Effector memory CD8-positive, alpha-beta T cell (primary cell): ENCODE results near the gene EIF3K.
"Not testable (repeated sequence)": the region's sequence is repeated elsewhere in the genome, so short reads cannot be mapped to it uniquely, and the experiment has no call there.

Experiments
- ATAC-seq: fragments of 150-1000 bp; cut with Tn5 transposase; replicated peaks from 2 replicates; pipeline ENCODE4 v1.10.0; 2021; ENCODE audit warnings: mild to moderate bottlenecking, moderate library complexity
- DNase-seq, 3 experiments: peaks; one replicate each; pipeline ENCODE4 v3.0.0; 2021
- H3K27ac Mint-ChIP-seq, 2 donors: one replicate each; pipeline ENCODE4 v1.8.0; 2022; ENCODE audit warnings: mild to moderate bottlenecking in 2 of 2, mixed read lengths in 2 of 2, moderate library complexity in 2 of 2
- H3K27me3 Mint-ChIP-seq, 2 donors: one replicate each; pipeline ENCODE4 v1.8.0; 2022; ENCODE audit warnings: mixed read lengths in 2 of 2
- H3K36me3 Mint-ChIP-seq: one replicate; pipeline ENCODE4 v1.8.0; 2022; ENCODE audit warnings: mild to moderate bottlenecking, moderate library complexity, mixed read lengths; ENCODE audit not compliant: insufficient read depth
- H3K4me1 Mint-ChIP-seq, 2 donors: one replicate each; pipeline ENCODE4 v1.8.0; 2022; ENCODE audit warnings: low read depth in 2 of 2, mixed read lengths in 2 of 2
- H3K4me3 Mint-ChIP-seq, 2 donors: one replicate each; pipeline ENCODE4 v1.8.0; 2022; ENCODE audit warnings: mild to moderate bottlenecking in 2 of 2, mixed read lengths in 2 of 2, moderate library complexity in 2 of 2
- H3K9me3 Mint-ChIP-seq, 2 donors: one replicate each; pipeline ENCODE4 v1.8.0; 2022; ENCODE audit warnings: mixed read lengths in 2 of 2
- total RNA-seq, 9 experiments: gene quantifications; one replicate each; lab custom pipeline; 2026; lab: John Stamatoyannopoulos, UW

Gene EIF3K, protein sequence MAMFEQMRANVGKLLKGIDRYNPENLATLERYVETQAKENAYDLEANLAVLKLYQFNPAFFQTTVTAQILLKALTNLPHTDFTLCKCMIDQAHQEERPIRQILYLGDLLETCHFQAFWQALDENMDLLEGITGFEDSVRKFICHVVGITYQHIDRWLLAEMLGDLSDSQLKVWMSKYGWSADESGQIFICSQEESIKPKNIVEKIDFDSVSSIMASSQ
- 107 to 201 (median 167) reads per million in 9 experiments for total RNA-seq

DNA sequence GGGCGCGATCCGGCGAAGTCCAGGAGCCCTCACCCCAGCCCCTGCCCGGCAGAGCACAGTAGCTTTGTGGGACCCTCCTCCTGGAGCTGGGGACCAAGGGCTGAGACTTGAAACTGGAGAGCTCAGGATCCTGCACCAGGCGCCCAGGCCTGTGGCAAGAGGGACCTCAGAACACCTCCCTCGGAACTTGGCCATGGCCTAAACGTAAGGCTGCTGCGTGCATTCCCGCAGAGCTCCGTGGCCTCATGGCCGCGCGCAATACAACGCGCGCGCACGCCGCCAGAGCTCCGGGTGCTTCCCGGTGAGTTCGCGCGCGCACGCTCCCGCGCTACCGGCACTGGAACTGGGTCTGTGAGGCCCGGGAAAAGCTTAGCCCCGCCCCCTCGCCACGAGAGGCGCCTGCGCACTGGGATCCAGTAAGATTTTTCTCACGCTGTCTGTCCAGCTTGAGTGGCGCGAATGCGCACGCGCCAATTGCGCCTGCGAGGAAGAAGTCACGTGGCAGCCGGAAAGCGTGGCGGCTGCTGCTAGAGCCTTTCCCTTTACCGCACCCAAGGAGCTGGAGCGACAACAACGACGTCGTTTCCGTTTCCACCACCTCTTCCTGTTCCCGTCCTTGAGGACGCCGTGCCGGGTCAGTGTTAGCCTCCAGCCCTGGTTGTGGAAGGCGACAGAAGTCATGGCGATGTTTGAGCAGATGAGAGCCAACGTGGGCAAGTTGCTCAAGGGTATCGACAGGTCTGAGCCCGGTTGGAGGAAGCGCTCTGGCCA, at the start of gene EIF3K:
TSS of gene EIF3K (plus strand) at position 599 of the 771 bp plus-strand sequence. CDS start at position 680, 81 bp downstream.
- peaks cover 54 to 56% of the 10 kb centered on the region in 2 donors for H3K4me1 Mint-ChIP-seq
- H3K27me3 Mint-ChIP-seq: no peaks in the 10 kb centered on the region
- H3K9me3 Mint-ChIP-seq: no peaks in the 10 kb centered on the region
- H3K4me3 Mint-ChIP-seq: peak within 1 kb of the TSS; percentile 100
- ATAC-seq (peak; percentile 70), DNase-seq (peak; percentile 92 to 93 (median 93))
- peaks cover 65% of the 10 kb centered on the region for H3K36me3 Mint-ChIP-seq
- peak within 1 kb of the TSS; percentile 99 to 100 for H3K27ac Mint-ChIP-seq

DNA sequence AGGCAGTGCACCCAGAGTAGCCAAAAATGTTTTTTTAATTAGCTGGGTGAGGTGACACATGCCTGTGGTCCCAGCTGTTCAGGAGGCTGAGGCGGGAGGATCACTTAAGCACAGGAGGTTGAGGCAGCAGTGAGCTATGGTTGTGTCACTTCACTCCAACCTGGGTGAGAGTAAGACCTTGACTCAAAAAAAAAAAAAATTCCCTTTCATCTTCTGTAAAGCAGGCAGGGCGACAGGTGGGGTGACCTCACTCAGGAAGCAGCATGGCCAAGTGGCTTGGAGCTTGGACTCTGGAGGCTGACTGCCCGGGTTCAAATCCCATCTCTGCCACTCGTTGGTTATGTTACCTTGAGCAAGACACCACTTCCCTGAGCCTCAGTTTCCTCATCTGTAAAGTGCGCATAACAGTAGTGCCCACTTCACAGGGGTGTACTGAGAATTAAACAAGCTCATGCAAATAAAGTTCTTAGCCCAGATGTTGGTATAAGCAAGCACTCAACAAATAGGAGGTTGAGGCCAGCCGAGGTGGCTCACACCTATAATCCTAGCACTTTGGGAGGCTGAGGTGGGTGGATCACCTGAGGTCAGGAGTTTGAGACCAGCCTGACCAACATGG, 49.5 kb upstream of the EIF3K start:
- Mint-ChIP-seq H3K4me1 (peaks cover 5 to 7% of the 10 kb centered on the region in 2 donors), H3K9me3 (no peaks in the 10 kb centered on the region), H3K4me3 (no peak overlapping the region), H3K36me3 (no peaks in the 10 kb centered on the region), H3K27ac (no peak overlapping the region), H3K27me3 (no peaks in the 10 kb centered on the region)
- no peak for ATAC-seq
- DNase-seq: no peak

DNA sequence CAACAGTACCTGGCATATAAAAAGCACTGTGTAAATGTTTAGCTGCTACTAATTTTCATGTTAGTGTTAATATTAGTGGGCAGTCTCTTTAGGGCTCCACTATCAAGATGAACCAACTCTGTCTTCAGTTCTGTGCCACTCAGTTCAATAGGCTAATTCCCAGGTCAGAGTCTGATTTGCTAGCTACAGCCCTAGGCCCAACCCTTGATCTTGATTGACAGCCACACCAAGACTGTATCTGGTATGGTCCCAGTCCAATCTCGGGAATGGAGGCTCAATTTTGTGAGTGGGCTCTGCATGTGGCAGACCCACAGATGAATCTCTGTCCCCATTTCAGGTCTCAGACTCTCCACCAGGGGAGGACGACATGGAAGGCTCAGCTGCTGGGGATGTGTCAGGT, 47.3 kb upstream of the EIF3K start:
- Mint-ChIP-seq H3K27ac (no peak overlapping the region), H3K9me3 (no peaks in the 10 kb centered on the region)

DNA sequence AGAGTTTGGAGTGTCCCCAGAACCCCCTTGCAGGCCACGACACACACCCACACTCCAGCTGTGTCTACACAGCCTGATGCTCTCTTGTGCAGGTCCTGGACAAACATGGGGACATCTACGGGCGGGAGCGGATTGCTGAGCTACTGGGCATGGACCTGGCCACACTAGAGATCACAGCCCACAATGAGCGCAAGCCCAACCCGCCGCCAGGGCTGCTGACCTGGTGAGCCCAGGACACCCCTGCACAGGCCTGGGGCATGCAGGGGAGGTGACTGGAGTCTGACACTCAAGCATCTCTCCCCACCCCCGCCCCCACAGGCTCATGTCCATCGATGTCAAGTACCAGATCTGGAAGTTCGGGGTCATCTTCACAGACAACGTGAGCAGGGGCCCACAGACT, 41.2 kb upstream of the EIF3K start:
- Mint-ChIP-seq H3K4me3 (no peak overlapping the region), H3K4me1 (peaks cover 9 to 10% of the 10 kb centered on the region in 2 donors), H3K36me3 (peaks cover 4% of the 10 kb centered on the region), H3K9me3 (no peaks in the 10 kb centered on the region), H3K27me3 (no peaks in the 10 kb centered on the region), H3K27ac (no peak overlapping the region)
- no peak for ATAC-seq
- DNase-seq: no peak

More for the DNA sequence above, 47.3 kb upstream of the EIF3K start:
- Mint-ChIP-seq H3K4me1 (peaks cover 0 to 2% of the 10 kb centered on the region in 2 donors), H3K27me3 (no peaks in the 10 kb centered on the region), H3K36me3 (no peaks in the 10 kb centered on the region), H3K4me3 (no peak overlapping the region)
- DNase-seq: no peak
- no peak for ATAC-seq

DNA sequence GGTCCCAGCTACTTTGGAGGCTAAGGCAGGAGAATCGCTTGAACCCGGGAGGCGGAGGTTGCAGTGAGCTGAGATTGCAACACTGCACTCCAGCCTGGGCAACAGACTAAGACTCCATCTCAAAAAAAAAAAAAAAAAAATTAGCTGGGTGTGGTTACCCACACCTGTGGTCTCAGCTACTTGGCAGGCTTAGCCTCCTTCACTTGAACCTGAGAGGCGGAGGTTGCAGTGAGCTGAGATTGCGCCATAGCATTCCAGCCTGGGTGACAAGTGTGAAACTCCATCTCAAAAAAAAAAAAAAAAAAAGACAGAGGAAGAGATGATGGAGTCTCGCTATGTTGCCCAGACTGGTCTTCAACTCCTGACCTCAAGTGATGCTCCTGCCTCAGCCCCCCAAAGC, 39.7 kb upstream of the EIF3K start:
- Mint-ChIP-seq H3K27ac (peak overlapping the region; percentile 80 to 84), H3K4me1 (peaks cover 15 to 16% of the 10 kb centered on the region in 2 donors)
- ATAC-seq: peak; percentile 97
- not testable (repeated sequence) for H3K9me3 Mint-ChIP-seq, H3K4me3 Mint-ChIP-seq, H3K36me3 Mint-ChIP-seq, H3K27me3 Mint-ChIP-seq
- DNase-seq: peak; percentile 15 to 28 (median 20)

DNA sequence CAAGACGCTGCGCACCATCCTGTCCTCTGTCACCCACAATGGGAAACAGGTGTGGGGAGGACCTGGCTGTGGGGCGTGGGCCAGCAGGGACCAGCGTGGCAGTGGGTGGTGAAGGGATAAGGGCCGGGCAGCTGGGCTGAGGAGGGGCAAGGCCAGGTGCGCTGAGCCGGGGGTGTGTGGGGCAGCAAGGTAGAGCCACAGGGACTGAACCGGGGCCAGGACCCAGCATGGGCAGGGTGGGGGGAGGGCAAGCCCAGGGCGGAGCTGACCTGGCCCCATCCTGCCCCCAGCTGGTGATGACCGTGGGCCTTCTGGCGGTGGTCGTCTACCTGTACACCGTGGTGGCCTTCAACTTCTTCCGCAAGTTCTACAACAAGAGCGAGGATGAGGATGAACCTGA, 38.9 kb upstream of the EIF3K start:
- Mint-ChIP-seq H3K9me3 (no peaks in the 10 kb centered on the region), H3K4me3 (no peak overlapping the region), H3K27ac (peak overlapping the region; percentile 80 to 84), H3K4me1 (peaks cover 15 to 18% of the 10 kb centered on the region in 2 donors), H3K27me3 (no peaks in the 10 kb centered on the region), H3K36me3 (peaks cover 4% of the 10 kb centered on the region)
- ATAC-seq: no peak
- no peak for DNase-seq

DNA sequence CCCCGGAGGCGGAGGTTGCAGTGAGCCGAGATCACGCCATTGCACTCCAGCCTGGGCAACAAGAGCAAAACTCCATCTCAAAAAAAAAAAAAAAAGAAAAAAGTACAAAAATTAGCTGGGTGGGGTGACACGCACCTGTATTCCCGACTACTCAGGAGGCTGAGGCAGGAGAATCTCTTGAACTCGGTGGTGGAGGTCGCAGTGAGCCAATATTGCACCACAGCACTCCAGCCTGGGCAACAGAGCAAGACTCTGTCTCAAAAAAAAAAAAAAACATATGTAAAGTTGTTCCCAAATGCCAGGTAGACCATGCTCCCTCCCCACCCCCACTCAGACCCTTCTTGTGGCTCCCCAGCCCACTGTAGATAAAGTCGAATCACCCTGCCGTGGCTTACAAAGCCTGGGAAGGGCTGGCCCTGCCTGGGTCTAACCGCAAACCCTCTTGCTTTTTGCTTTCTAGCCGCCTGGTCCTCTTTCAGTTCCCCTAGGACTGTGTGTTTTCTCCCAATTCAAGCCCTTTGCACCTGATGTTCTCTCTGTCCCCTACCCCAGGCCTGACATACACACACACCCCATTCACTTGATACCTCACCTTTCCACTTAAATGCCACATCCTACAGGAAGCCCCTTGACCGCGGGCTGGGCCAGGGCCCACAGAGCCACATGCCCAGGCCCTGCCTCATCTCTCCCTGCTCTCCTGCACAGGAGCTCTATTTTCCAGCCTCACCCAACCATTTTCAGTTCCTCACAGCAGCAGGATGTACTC, 35.6 kb upstream of the EIF3K start:
- ATAC-seq (no peak), DNase-seq (no peak)
- Mint-ChIP-seq H3K4me1 (peaks cover 18% of the 10 kb centered on the region in 2 donors), H3K9me3 (no peaks in the 10 kb centered on the region), H3K27ac (peak overlapping the region in 1 of 2 donors; percentile 3), H3K4me3 (no peak overlapping the region), H3K27me3 (no peaks in the 10 kb centered on the region), H3K36me3 (peaks cover 21% of the 10 kb centered on the region)

DNA sequence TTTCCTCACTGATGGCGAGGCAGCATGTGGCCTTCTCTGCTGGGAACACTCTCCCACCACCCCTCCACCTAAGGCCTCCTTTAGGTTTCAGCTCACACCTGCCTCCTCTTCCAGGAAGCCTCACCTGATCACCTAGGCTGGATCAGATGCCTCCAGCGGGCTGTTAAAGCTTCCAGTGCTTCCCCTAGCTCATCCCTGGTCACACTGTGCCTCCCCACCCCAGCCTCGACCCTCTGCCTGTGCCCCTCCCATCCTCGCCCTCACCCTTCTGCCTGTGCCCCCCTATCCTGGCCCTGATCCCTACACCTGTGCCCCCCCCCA, 35.0 kb upstream of the EIF3K start:
- no peak overlapping the region for H3K4me3 Mint-ChIP-seq
- H3K36me3 Mint-ChIP-seq: peaks cover 26% of the 10 kb centered on the region
- no peaks in the 10 kb centered on the region for H3K27me3 Mint-ChIP-seq
- H3K4me1 Mint-ChIP-seq: peaks cover 15 to 16% of the 10 kb centered on the region in 2 donors
- ATAC-seq: no peak
- no peak for DNase-seq
- no peaks in the 10 kb centered on the region for H3K9me3 Mint-ChIP-seq
- H3K27ac Mint-ChIP-seq: peak overlapping the region in 1 of 2 donors; percentile 3

DNA sequence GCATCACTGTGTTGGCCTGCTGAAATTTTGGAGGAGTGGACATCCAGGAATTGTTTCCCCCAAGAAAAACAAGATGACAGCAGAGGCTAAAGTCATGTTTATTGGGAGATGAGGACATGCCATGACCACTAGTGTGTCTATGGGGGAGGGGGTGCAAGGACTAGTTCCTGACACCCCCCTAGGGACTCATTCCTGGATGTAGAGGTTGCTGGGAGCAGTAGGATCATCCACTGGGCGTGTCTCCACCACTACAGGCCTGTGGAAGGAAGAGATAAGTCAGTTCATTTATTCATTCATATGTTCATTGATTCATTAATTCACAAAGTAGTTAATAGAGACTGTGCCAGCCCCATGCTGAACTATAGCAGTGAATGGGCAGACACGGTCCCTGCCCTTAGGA, 31.4 kb upstream of the EIF3K start:
- Mint-ChIP-seq H3K4me3 (no peak overlapping the region), H3K9me3 (no peaks in the 10 kb centered on the region), H3K4me1 (peaks cover 9 to 11% of the 10 kb centered on the region in 2 donors), H3K27ac (peak overlapping the region; percentile 47 to 77), H3K36me3 (peaks cover 49% of the 10 kb centered on the region), H3K27me3 (no peaks in the 10 kb centered on the region)
- ATAC-seq (no peak), DNase-seq (no peak)

DNA sequence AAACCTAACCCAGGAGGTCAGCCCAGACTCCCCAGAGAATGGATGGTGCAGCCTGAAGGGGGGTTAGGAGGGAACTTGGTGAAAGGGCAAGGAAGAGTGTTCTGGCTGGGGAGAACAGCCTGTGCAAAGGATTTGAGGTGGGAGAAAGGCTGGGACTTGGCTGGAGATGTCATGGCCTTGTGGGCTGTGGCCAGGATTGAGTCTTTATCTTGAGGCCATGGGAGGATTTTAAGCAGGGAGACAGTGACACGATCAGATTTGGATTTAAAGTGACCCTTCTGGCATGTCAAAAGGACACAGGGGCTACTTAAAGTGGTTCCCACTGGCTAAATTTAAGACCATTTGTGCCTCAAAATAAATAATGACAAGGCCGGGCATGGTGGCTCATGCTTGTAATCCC, 30.9 kb upstream of the EIF3K start:
- Mint-ChIP-seq H3K9me3 (no peaks in the 10 kb centered on the region), H3K4me1 (peaks cover 9 to 11% of the 10 kb centered on the region in 2 donors), H3K36me3 (peaks cover 50% of the 10 kb centered on the region), H3K27me3 (no peaks in the 10 kb centered on the region), H3K4me3 (no peak overlapping the region), H3K27ac (peak overlapping the region; percentile 47 to 77)
- no peak for ATAC-seq
- DNase-seq: no peak

DNA sequence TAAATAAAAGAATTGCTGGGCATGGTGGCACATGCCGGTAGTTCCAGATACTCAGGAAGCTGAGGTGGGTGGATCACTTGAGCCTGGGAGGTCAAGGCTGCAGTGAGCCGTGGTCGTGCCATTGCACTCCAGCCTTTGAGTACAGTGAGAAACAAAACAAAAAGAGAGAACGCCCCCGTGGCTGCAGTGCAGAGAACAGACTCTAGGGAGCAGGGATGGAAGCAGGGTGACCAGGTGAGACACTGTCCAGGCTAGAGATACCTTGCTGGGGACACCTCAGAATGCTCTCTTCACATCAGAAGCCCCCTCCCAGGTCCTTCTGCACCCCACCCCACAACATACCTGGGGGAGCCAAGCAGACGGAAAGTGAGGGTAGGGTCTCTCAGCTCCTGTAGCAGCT, 26.0 kb upstream of the EIF3K start:
- Mint-ChIP-seq H3K27me3 (no peaks in the 10 kb centered on the region), H3K36me3 (peaks cover 72% of the 10 kb centered on the region), H3K4me1 (peaks cover 3 to 8% of the 10 kb centered on the region in 2 donors), H3K9me3 (no peaks in the 10 kb centered on the region), H3K27ac (no peak overlapping the region), H3K4me3 (no peak overlapping the region)
- DNase-seq: no peak
- ATAC-seq: no peak

DNA sequence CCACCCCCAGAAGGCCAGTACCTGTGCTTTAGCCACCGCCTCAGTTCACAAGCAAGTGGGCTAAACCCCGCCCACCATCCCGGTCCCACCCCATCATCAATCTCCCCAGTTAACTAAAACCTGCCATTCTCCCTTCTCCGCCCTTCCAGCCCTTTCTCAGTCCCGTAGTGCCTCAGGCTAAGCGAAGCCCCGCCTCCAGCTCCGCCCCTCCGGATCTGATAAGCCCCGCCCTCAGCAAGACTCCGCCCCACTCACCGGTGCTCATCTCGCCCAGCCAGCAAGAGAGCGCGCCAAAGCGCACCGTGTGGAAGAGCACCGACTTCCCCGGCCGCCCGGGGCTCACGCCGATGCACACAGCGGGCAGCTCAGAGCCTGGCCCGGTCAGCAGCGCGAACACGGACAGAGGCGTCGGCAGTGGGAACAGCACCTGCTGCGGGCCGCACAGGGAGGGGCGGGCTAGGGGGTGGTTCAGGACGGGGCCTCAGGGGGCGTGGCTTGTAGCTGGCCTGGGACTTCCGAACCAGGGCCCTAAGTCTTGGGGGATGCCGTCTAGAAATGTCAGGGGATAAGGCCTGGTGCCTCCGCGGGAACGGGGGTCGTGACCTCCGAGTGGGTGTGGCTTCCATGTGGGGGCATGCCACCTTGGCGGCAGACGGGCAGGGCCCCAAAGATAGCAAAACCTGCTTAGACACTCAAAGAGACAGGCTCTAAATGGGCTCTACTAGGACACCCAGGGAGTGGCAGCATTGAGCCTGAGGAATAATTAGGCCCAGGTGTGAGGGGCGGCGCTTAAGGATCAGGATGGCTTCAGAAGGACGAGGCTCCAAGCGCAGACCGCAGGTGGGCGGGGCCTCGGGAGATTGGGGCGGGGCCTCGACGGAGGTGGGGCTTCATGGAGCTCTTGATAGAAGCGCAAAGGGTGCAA, 22.7 kb upstream of the EIF3K start:
- no peaks in the 10 kb centered on the region for H3K9me3 Mint-ChIP-seq
- no peak for DNase-seq

More for the DNA sequence above, 22.7 kb upstream of the EIF3K start:
- no peak for ATAC-seq
- H3K36me3 Mint-ChIP-seq: peaks cover 61% of the 10 kb centered on the region
- no peak overlapping the region for H3K4me3 Mint-ChIP-seq
- H3K4me1 Mint-ChIP-seq: peaks cover 0 to 17% of the 10 kb centered on the region in 2 donors
- H3K27ac Mint-ChIP-seq: no peak overlapping the region
- H3K27me3 Mint-ChIP-seq: no peaks in the 10 kb centered on the region
